CD8-positive, alpha-beta memory T cell (primary cell): ENCODE results near the gene UGT1A7. TPM values are rescaled to one million over a fixed set of nuclear protein-coding genes. Genes with fewer than 3 reads are reported as not detected.

Experiments used
- CTCF ChIA-PET: fragments of 350-600 bp; sonication (Branson Sonifier 250); formaldehyde crosslinking; loops from one replicate; lab custom pipeline; 2021; ENCODE audit warnings: antibody characterized with exemption; lab: Charles Lee
- POLR2A ChIA-PET: fragments of 350-600 bp; sonication (Branson Sonifier 250); formaldehyde crosslinking; loops from one replicate; lab custom pipeline; 2021; ENCODE audit warnings: antibody characterized with exemption; lab: Charles Lee
- DNase-seq, 5 donors: peaks; one replicate each; pipeline versions ENCODE4 v3.0.0 to v3.0.0-alpha.2; 2020 to 2022; ENCODE audit warnings: mixed read lengths in 1 of 5
- H3K27ac ChIP-seq: one replicate; pipeline ENCODE4 v1.7.0; 2013; ENCODE audit warnings: low read depth, mild to moderate bottlenecking, low read length, moderate library complexity
- H3K27me3 ChIP-seq: 2 replicates; pipeline ENCODE4 v1.7.0; 2013; ENCODE audit warnings: low read length, mild to moderate bottlenecking; ENCODE audit not compliant: insufficient read depth, poor library complexity, severe bottlenecking
- H3K36me3 ChIP-seq: 2 replicates; pipeline ENCODE4 v1.7.0; 2013; ENCODE audit warnings: mild to moderate bottlenecking, low read length, moderate library complexity; ENCODE audit not compliant: insufficient read depth
- H3K4me1 ChIP-seq: 2 replicates; pipeline ENCODE4 v1.7.0; 2013; ENCODE audit warnings: mild to moderate bottlenecking, low read length, moderate library complexity; ENCODE audit not compliant: insufficient read depth
- H3K4me3 ChIP-seq: 2 replicates; pipeline ENCODE4 v1.7.0; 2013; ENCODE audit warnings: mild to moderate bottlenecking, low read length
- H3K9me3 ChIP-seq: 2 replicates; pipeline ENCODE4 v1.7.0; 2013; ENCODE audit warnings: mild to moderate bottlenecking, low read length
- H3K27ac Mint-ChIP-seq, 8 donors: one replicate each; pipeline ENCODE4 v1.8.0; 2020 to 2021; ENCODE audit warnings: mixed read lengths in 8 of 8, mild to moderate bottlenecking in 6 of 8, inconsistent platforms in 3 of 8, moderate library complexity in 3 of 8
- H3K27me3 Mint-ChIP-seq, 2 donors: one replicate each; pipeline ENCODE4 v1.8.0; 2020 to 2021; ENCODE audit warnings: mixed read lengths in 2 of 2, mild to moderate bottlenecking in 1 of 2, moderate library complexity in 1 of 2
- H3K36me3 Mint-ChIP-seq, 3 donors: one replicate each; pipeline ENCODE4 v1.8.0; 2020 to 2021; ENCODE audit warnings: mixed read lengths in 3 of 3, inconsistent platforms in 1 of 3, mild to moderate bottlenecking in 1 of 3
- H3K4me1 Mint-ChIP-seq, 3 donors: one replicate each; pipeline ENCODE4 v1.8.0; 2020 to 2021; ENCODE audit warnings: mixed read lengths in 3 of 3, inconsistent platforms in 1 of 3, mild to moderate bottlenecking in 1 of 3
- H3K4me3 Mint-ChIP-seq, 7 donors: one replicate each; pipeline ENCODE4 v1.8.0; 2020 to 2021; ENCODE audit warnings: mixed read lengths in 7 of 7, mild to moderate bottlenecking in 6 of 7, moderate library complexity in 4 of 7, inconsistent platforms in 2 of 7
- H3K9me3 Mint-ChIP-seq, 5 donors: one replicate each; pipeline ENCODE4 v1.8.0; 2020 to 2022; ENCODE audit warnings: mixed read lengths in 5 of 5, mild to moderate bottlenecking in 3 of 5, moderate library complexity in 2 of 5, inconsistent platforms in 1 of 5
- polyA plus RNA-seq: library from polyadenylated mRNA; unstranded; fragments of 300-500 nt; fragmentation: Illumina TruSeq; gene quantifications from one replicate; pipeline ENCODE4 v1.2.3, GENCODE V29; 2021
- total RNA-seq, 2 experiments: library from RNA; stranded (reverse); gene quantifications; one replicate each; pipeline ENCODE4 v1.2.3, GENCODE V29; 2021

UGT1A7 gene
- total and polyA plus RNA-seq, 3 experiments from 2014 or later, result not detected

DNA sequence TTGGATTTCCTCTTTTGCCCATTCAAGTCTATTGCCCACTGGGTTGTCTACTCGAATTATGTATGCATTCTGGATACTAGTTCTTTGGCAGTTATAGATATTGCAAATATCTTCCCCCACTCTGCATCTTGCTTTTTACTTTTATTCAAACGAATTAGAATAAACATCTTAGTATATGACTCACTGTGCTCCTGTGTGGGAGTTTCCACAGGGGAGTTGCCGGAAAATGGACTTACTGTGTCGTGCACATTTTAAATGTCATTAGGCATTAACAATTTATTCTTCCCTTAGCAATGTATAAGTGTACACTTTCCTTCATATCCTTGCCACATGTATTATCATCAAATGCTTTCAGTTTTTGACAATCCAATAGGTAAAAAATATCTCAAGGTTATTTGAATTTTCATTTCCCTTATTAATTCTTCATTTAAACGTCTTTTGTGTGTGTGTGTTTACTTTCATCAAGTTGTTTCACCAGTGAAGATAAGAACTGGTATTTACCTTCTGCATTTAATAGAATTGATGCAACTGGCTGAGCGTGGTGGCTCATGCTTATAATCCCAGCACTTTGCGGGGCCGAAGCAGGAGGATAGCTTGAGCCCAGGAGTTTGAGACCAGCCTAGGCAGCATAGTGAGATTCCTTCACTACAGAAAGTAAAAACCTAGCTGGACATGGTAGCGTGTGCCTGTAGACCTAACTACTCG, 26.4 kb downstream of the UGT1A7 start:
- H3K9me3 ChIP-seq, result no peaks in the 10 kb centered on the region

DNA sequence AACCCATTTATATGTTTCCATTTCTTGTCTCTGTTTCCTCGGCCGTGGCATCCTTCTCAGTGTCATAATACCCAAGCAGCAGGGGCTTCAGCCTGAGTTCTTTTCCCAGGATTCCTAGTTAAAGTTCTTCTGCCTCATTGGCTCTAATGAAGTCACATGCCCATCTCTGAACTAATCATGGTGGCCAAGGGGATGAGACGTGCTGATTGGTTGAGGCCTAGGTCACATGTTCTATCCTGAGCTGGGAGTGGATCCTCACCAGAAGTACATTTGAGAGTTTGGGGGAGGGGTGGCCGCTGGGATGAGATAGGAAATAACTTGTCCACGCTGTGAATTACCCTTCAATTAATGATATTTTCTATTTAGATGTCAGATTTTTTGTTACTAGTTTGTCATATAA, 27.2 kb downstream of the UGT1A7 start:
- CTCF ChIA-PET, result no interaction called here
- Histone ChIP-seq H3K4me1 (no peaks in the 10 kb centered on the region), H3K4me3 (no peak overlapping the region), H3K9me3 (no peaks in the 10 kb centered on the region), H3K27ac (no peak overlapping the region), H3K36me3 (no peaks in the 10 kb centered on the region), H3K27me3 (no peaks in the 10 kb centered on the region)
- POLR2A ChIA-PET, result no interaction called here
- no peak for DNase-seq
- Mint-ChIP-seq H3K4me3 (no peak overlapping the region), H3K36me3 (peaks cover 0 to 2% (median 0%) of the 10 kb centered on the region in 3 donors), H3K27me3 (peaks cover 25 to 46% of the 10 kb centered on the region in 2 donors), H3K9me3 (peaks cover 0 to 5% (median 4%) of the 10 kb centered on the region in 5 donors), H3K27ac (no peak overlapping the region), H3K4me1 (no peaks in the 10 kb centered on the region)

More for the DNA sequence above, 26.4 kb downstream of the UGT1A7 start:
- H3K4me3 ChIP-seq, result no peak overlapping the region
- no peak overlapping the region for H3K27ac ChIP-seq
- no peak overlapping the region for H3K27ac Mint-ChIP-seq
- CTCF ChIA-PET, result no interaction called here
- POLR2A ChIA-PET, result no interaction called here
- no peaks in the 10 kb centered on the region for H3K36me3 ChIP-seq
- H3K9me3 Mint-ChIP-seq, result peaks cover 0 to 6% (median 4%) of the 10 kb centered on the region in 5 donors
- no peak overlapping the region for H3K4me3 Mint-ChIP-seq
- H3K4me1 Mint-ChIP-seq, result no peaks in the 10 kb centered on the region
- H3K27me3 Mint-ChIP-seq, result peaks cover 24 to 38% of the 10 kb centered on the region in 2 donors
- H3K36me3 Mint-ChIP-seq, result peaks cover 0 to 2% (median 0%) of the 10 kb centered on the region in 3 donors
- DNase-seq, result no peak
- no peaks in the 10 kb centered on the region for H3K4me1 ChIP-seq
- H3K27me3 ChIP-seq, result no peaks in the 10 kb centered on the region

DNA sequence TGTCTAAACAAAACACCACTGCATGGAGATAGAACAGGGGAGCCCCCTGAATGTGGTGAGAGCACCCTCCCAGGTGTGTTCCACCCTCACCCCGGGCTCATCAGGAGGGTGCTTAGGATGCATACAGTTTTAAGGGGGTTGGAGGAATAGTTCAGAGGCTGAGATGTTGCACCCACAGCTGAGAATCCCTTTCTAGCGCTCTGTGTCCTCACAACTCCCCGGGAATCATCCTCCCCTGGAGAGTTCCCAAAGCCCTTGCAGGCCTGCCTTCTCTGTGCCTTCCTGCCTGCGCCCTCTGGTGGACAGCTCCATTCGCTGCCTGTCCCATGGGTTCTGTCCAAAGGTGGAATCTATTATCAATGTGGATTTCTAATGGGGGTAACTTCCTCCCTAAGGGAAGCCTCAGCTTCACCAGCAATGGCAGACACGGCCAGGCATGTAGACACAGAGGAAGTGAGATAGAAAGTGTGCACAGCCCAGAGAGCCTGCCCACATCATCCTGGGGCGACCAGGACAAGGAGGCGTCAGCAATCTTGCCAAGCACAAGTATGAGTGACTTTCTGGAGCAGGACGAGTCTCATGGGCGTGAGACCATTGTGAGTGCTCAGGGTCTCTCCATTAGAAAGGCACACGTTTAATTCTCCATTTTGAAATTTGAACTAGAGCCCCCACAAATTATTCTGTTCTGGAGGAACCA, 29.8 kb downstream of the UGT1A7 start:
- ChIA-PET CTCF (interaction anchor here (1.1 kb wide), 1 partner anchor 17 kb away, joined by 3 read pairs; no protein-coding TSS in a partner anchor), POLR2A (no interaction called here)

DNA sequence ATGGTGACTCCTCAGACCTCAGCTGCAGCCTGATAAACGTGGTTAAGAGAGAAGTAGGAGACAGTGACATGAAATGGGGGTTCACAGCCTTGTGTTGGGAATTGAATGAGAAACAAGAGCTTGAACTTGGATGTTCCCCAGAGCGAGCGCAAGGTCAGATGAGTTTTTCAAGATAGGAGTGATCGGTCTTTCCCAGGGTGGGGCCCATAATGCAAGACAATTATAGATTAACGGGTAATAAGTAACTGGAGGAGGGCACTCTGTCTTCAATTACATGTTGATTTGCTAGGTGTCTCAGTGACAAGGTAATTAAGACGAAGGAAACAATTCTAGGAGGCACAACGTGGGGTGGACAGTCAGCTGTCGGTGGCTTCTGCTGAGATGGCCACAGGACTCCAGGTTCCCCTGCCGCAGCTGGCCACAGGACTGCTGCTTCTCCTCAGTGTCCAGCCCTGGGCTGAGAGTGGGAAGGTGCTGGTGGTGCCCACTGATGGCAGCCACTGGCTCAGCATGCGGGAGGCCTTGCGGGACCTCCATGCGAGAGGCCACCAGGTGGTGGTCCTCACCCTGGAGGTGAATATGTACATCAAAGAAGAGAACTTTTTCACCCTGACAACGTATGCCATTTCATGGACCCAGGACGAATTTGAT, 31.0 kb downstream of the UGT1A7 start, which contains the start of gene UGT1A5:
Gene UGT1A5 (plus strand): TSS at position 297 of the 651 bp plus-strand sequence. CDS start 85 bp downstream, at position 382.
- Histone ChIP-seq H3K4me1 (no peaks in the 10 kb centered on the region), H3K27ac (no peak within 1 kb of the TSS), H3K27me3 (no peaks in the 10 kb centered on the region), H3K9me3 (no peaks in the 10 kb centered on the region), H3K4me3 (no peak within 1 kb of the TSS), H3K36me3 (no peaks in the 10 kb centered on the region)
- no peaks in the 10 kb centered on the region for H3K4me1 Mint-ChIP-seq
- POLR2A ChIA-PET, result no interaction called here
- peak within 1 kb of the TSS in 1 of 8 donors; percentile 70 for H3K27ac Mint-ChIP-seq
- no peak for DNase-seq
- H3K36me3 Mint-ChIP-seq, result no peaks in the 10 kb centered on the region
- no peaks in the 10 kb centered on the region for H3K9me3 Mint-ChIP-seq
- H3K27me3 Mint-ChIP-seq, result peaks cover 22 to 62% of the 10 kb centered on the region in 2 donors
- H3K4me3 Mint-ChIP-seq, result no peak within 1 kb of the TSS
- CTCF ChIA-PET, result no interaction called here

More for the DNA sequence above, 29.8 kb downstream of the UGT1A7 start:
- H3K4me1 ChIP-seq, result no peaks in the 10 kb centered on the region
- Mint-ChIP-seq H3K36me3 (no peaks in the 10 kb centered on the region), H3K27me3 (peaks cover 14 to 58% of the 10 kb centered on the region in 2 donors), H3K9me3 (no peaks in the 10 kb centered on the region), H3K4me1 (no peaks in the 10 kb centered on the region), H3K27ac (no peak overlapping the region), H3K4me3 (no peak overlapping the region)
- H3K36me3 ChIP-seq, result no peaks in the 10 kb centered on the region
- no peaks in the 10 kb centered on the region for H3K9me3 ChIP-seq
- peak; percentile 13 to 73 (median 34) for DNase-seq
- no peak overlapping the region for H3K27ac ChIP-seq
- H3K27me3 ChIP-seq, result no peaks in the 10 kb centered on the region
- no peak overlapping the region for H3K4me3 ChIP-seq

DNA sequence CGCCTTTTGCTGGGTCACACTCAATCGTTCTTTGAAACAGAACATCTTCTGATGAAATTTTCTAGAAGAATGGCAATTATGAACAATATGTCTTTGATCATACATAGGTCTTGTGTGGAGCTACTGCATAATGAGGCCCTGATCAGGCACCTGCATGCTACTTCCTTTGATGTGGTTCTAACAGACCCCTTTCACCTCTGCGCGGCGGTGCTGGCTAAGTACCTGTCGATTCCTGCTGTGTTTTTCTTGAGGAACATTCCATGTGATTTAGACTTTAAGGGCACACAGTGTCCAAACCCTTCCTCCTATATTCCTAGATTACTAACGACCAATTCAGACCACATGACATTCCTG, 31.5 kb downstream of the UGT1A7 start:
- Histone ChIP-seq H3K27ac (no peak overlapping the region), H3K36me3 (no peaks in the 10 kb centered on the region), H3K9me3 (no peaks in the 10 kb centered on the region), H3K27me3 (no peaks in the 10 kb centered on the region), H3K4me1 (no peaks in the 10 kb centered on the region), H3K4me3 (no peak overlapping the region)
- DNase-seq, result no peak
- Mint-ChIP-seq H3K4me3 (no peak overlapping the region), H3K27ac (no peak overlapping the region), H3K4me1 (no peaks in the 10 kb centered on the region), H3K9me3 (no peaks in the 10 kb centered on the region), H3K36me3 (no peaks in the 10 kb centered on the region), H3K27me3 (peaks cover 22 to 65% of the 10 kb centered on the region in 2 donors)
- POLR2A ChIA-PET, result no interaction called here
- CTCF ChIA-PET, result no interaction called here

DNA sequence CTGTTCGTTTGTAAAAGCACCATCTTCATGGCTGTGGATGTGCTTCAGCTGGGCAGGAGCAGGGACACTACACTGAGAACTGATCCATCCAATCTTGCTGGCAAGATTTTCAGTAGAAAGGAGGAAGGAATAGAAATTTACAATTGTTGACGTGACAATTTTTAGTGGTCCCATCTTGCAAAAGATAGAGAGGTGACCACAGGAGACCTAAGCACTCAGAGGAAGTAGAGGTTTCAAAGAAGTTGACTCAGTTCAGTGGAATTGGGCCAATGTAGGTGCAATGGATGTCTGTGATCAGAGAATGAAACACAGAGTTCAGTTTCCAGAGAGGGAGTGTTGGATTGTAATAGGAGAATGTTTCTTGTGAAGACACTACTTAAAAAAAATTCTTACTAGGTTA, 32.4 kb downstream of the UGT1A7 start:
- no peaks in the 10 kb centered on the region for H3K4me1 Mint-ChIP-seq
- H3K27me3 Mint-ChIP-seq, result peaks cover 17 to 73% of the 10 kb centered on the region in 2 donors
- H3K9me3 Mint-ChIP-seq, result no peaks in the 10 kb centered on the region
- H3K4me3 Mint-ChIP-seq, result no peak overlapping the region
- H3K4me3 ChIP-seq, result no peak overlapping the region
- ChIA-PET CTCF (no interaction called here), POLR2A (no interaction called here)
- H3K36me3 Mint-ChIP-seq, result no peaks in the 10 kb centered on the region
- no peak overlapping the region for H3K27ac ChIP-seq
- no peaks in the 10 kb centered on the region for H3K27me3 ChIP-seq
- DNase-seq, result no peak
- H3K9me3 ChIP-seq, result no peaks in the 10 kb centered on the region
- H3K36me3 ChIP-seq, result no peaks in the 10 kb centered on the region
- H3K27ac Mint-ChIP-seq, result no peak overlapping the region
- H3K4me1 ChIP-seq, result no peaks in the 10 kb centered on the region

DNA sequence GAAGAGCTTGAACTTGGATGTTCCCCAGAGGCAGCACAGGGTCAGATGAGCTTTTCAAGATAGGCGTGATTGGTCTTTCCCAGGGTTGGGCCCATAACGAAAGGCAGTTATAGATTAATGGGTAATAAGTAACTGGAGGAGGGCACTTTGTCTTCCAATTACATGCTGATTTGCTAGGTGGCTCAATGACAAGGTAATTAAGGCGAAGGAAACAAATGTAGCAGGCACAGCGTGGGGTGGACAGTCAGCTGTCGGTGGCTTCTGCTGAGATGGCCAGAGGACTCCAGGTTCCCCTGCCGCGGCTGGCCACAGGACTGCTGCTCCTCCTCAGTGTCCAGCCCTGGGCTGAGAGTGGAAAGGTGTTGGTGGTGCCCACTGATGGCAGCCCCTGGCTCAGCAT, 36.9 kb downstream of the UGT1A7 start, which contains the start of gene UGT1A4:
Gene UGT1A4 (plus strand): TSS at position 185 of the 400 bp plus-strand sequence. CDS start 85 bp downstream, at position 270.
- CTCF ChIA-PET, result no interaction called here

More for the DNA sequence above, 36.9 kb downstream of the UGT1A7 start, which contains the start of gene UGT1A4:
- no peak within 1 kb of the TSS for H3K4me3 ChIP-seq
- Mint-ChIP-seq H3K4me1 (no peaks in the 10 kb centered on the region), H3K27ac (peak within 1 kb of the TSS in 1 of 8 donors; percentile 8), H3K9me3 (peaks cover 0 to 2% (median 0%) of the 10 kb centered on the region in 5 donors), H3K27me3 (peaks cover 11 to 69% of the 10 kb centered on the region in 2 donors), H3K4me3 (no peak within 1 kb of the TSS), H3K36me3 (no peaks in the 10 kb centered on the region)
- no peaks in the 10 kb centered on the region for H3K4me1 ChIP-seq
- no peak within 1 kb of the TSS for H3K27ac ChIP-seq
- H3K36me3 ChIP-seq, result no peaks in the 10 kb centered on the region
- no peak for DNase-seq
- POLR2A ChIA-PET, result no interaction called here
- no peaks in the 10 kb centered on the region for H3K9me3 ChIP-seq
- no peaks in the 10 kb centered on the region for H3K27me3 ChIP-seq
